Esophagus muscularis mucosa (tissue), 4 donors: ENCODE results near the gene CLDN5.

Source experiments
- CTCF ChIP-seq, 3 experiments: fragments of 200-600 bp in 2 of 3; fragments of 450-650 bp in 1 of 3; sonication (generic) in 2 of 3; IDR thresholded peaks; one replicate each; pipeline ENCODE4 v1.5.1; 2017 to 2019; ENCODE audit warnings: antibody characterized with exemption in 3 of 3, mild to moderate bottlenecking in 2 of 3, moderate library complexity in 1 of 3
- EP300 ChIP-seq: sonication (generic); formaldehyde crosslinking; IDR thresholded peaks from one replicate; pipeline ENCODE4 v1.6.1; 2017; ENCODE audit warnings: antibody characterized with exemption
- POLR2A ChIP-seq: fragments of 450-650 bp; IDR thresholded peaks from one replicate; pipeline ENCODE4 v1.6.1; 2017; ENCODE audit warnings: antibody characterized with exemption, moderate library complexity, mild to moderate bottlenecking, low read depth
- POLR2AphosphoS5 ChIP-seq, 2 donors: sonication (generic); formaldehyde crosslinking; IDR thresholded peaks; one replicate each; pipeline ENCODE4 v1.6.1; 2017; ENCODE audit warnings: antibody characterized with exemption in 2 of 2

- no peak for TF ChIP-seq POLR2A
- TF ChIP-seq EP300, result no peak
- no peak for TF ChIP-seq POLR2AphosphoS5 (IDR thresholded peaks at IDR 0.05)
- no peak for TF ChIP-seq CTCF (IDR thresholded peaks at IDR 0.05)
Measured at GRCh38 chr22:19478045-19478900, 45.9 kb downstream of the CLDN5 start.
